Uterus (tissue), 4 donors: ENCODE results near the gene ACOXL. TPM values are rescaled to one million over a fixed set of nuclear protein-coding genes. Genes with fewer than 3 reads are reported as not detected.

ENCODE experiments used
- DNase-seq, 2 donors: peaks; one replicate each; pipeline ENCODE4 v3.0.0-alpha.2; 2019 to 2020
- H3K27ac ChIP-seq, 2 donors: fragments of 200-600 bp; sonication (generic); 1 replicate in 1 of 2; 2 replicates in 1 of 2; pipeline ENCODE4 v1.5.1; 2016 to 2018
- H3K27me3 ChIP-seq, 2 donors: fragments of 200-600 bp; sonication (generic); one replicate each; pipeline ENCODE4 v1.5.1; 2018 to 2019; ENCODE audit warnings: control low read depth in 1 of 2
- H3K36me3 ChIP-seq, 2 donors: fragments of 200-600 bp; sonication (generic); one replicate each; pipeline ENCODE4 v1.5.1; 2019; ENCODE audit warnings: control low read depth in 1 of 2
- H3K4me1 ChIP-seq, 2 donors: fragments of 200-600 bp; sonication (generic); one replicate each; pipeline ENCODE4 v1.5.1; 2018 to 2019; ENCODE audit warnings: control low read depth in 1 of 2
- H3K4me3 ChIP-seq, 2 donors: fragments of 200-600 bp; sonication (generic); 1 replicate in 1 of 2; 2 replicates in 1 of 2; pipeline ENCODE4 v1.5.1; 2018 to 2019; ENCODE audit warnings: mild to moderate bottlenecking in 1 of 2
- H3K9me3 ChIP-seq, 2 donors: fragments of 200-600 bp; sonication (generic); one replicate each; pipeline ENCODE4 v1.5.1; 2019; ENCODE audit warnings: control low read depth in 1 of 2
- POLR2A ChIP-seq, 2 donors: fragments of 450-650 bp; IDR thresholded peaks; one replicate each; pipeline ENCODE4 v1.6.1; 2016; ENCODE audit warnings: antibody characterized with exemption in 2 of 2, mild to moderate bottlenecking in 1 of 2, moderate library complexity in 1 of 2
- intact Hi-C: fragments of 100-400 bp; cut with DNase I; formaldehyde crosslinking; loops from one replicate; pipeline ENCODE4 v1.15.1; 2023; ENCODE audit warnings: low total_unique reads
- total RNA-seq, 4 donors: library from RNA; depleted of rRNA in 3 of 4; stranded (reverse); fragments of >200 nt in 3 of 4; gene quantifications; one replicate each; pipeline versions ENCODE4 v1.1.0 to v1.2.4, GENCODE V29; 2014 to 2023
- TF ChIP-seq, protein P1 (sequence below), 4 experiments: fragments of 200-600 bp in 2 of 4; fragments of 450-650 bp in 2 of 4; sonication (generic) in 2 of 4; IDR thresholded peaks; one replicate each; pipeline ENCODE4 v1.5.1; 2016 to 2019; ENCODE audit warnings: antibody characterized with exemption in 4 of 4, mild to moderate bottlenecking in 2 of 4, moderate library complexity in 1 of 4
- donor health status: DM: yes; HTN: yes; CAD: no.

Gene ACOXL
- total RNA-seq, 4 donors from 2014 or later: 0.18 to 0.41 TPM; not detected in 2

- no peaks in the 10 kb centered on the region for H3K9me3 ChIP-seq
- TF ChIP-seq, protein P1, sequence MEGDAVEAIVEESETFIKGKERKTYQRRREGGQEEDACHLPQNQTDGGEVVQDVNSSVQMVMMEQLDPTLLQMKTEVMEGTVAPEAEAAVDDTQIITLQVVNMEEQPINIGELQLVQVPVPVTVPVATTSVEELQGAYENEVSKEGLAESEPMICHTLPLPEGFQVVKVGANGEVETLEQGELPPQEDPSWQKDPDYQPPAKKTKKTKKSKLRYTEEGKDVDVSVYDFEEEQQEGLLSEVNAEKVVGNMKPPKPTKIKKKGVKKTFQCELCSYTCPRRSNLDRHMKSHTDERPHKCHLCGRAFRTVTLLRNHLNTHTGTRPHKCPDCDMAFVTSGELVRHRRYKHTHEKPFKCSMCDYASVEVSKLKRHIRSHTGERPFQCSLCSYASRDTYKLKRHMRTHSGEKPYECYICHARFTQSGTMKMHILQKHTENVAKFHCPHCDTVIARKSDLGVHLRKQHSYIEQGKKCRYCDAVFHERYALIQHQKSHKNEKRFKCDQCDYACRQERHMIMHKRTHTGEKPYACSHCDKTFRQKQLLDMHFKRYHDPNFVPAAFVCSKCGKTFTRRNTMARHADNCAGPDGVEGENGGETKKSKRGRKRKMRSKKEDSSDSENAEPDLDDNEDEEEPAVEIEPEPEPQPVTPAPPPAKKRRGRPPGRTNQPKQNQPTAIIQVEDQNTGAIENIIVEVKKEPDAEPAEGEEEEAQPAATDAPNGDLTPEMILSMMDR (IDR thresholded peaks at IDR 0.05): no peak
- no peak for TF ChIP-seq POLR2A (IDR thresholded peaks at IDR 0.05)
- no peak for DNase-seq
- no peaks in the 10 kb centered on the region for H3K4me1 ChIP-seq
- H3K36me3 ChIP-seq: no peaks in the 10 kb centered on the region
- no peak overlapping the region for H3K4me3 ChIP-seq
- intact Hi-C loops: no loop called here
- H3K27me3 ChIP-seq: no peaks in the 10 kb centered on the region
- no peak overlapping the region for H3K27ac ChIP-seq
These were observed 290.3 kb downstream of the ACOXL start for GRCh38 chr2:111022633-111023032.

- no peak for DNase-seq
- TF ChIP-seq, protein P1 (IDR thresholded peaks at IDR 0.05): no peak
- TF ChIP-seq POLR2A (IDR thresholded peaks at IDR 0.05): no peak
- Histone ChIP-seq H3K27ac (no peak overlapping the region), H3K4me3 (no peak overlapping the region), H3K36me3 (no peaks in the 10 kb centered on the region), H3K4me1 (no peaks in the 10 kb centered on the region), H3K27me3 (no peaks in the 10 kb centered on the region), H3K9me3 (no peaks in the 10 kb centered on the region)
- intact Hi-C loops: no loop called here
These were observed 292.1 kb downstream of the ACOXL start for GRCh38 chr2:111024496-111024895.

DNA sequence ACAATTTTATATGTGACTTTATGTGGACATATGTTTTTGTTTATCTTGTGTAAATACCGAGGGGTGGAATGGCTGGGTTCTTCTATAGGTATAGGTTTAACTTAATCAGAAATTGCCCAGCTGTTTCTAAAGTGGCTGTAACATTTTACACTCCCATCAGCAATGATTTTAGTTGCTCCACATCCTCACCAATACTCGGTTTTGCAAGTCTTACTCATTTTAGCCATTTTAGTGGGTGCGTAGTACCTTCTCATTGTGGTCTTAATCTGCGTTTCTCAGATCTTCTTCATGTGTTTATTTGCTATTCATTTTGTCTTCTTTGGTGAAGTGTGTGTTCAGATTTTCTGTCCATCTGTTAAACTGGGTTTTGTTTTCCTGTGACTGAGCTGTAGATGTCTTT lies 292.9 kb downstream of the ACOXL start:
- Histone ChIP-seq H3K4me3 (no peak overlapping the region), H3K27ac (no peak overlapping the region), H3K36me3 (no peaks in the 10 kb centered on the region), H3K9me3 (no peaks in the 10 kb centered on the region), H3K27me3 (no peaks in the 10 kb centered on the region), H3K4me1 (no peaks in the 10 kb centered on the region)
- no peak for TF ChIP-seq POLR2A (IDR thresholded peaks at IDR 0.05)
- TF ChIP-seq, protein P1 (IDR thresholded peaks at IDR 0.05): no peak
- no peak for DNase-seq
- intact Hi-C loops: no loop called here

DNA sequence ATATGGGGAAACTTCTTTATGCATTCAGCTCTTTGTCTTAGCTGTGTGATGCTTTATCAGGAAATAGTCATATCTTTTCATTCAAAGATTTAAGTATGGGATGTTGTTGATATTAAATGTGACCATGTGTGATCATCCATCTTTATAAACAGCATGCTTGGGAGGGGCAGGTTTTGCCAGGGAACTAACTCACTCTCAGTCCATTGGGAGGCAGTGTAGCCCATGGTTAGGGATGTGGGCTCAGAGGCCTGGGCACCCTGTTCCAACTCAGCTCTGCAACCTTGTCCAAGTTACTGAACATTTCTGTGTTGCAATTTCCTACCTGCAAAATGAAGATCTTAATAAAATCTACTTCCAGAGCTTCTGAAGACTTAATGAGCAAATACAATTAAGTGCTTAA lies 296.3 kb downstream of the ACOXL start:
- H3K9me3 ChIP-seq: no peaks in the 10 kb centered on the region
- no peak overlapping the region for H3K4me3 ChIP-seq
- no peaks in the 10 kb centered on the region for H3K36me3 ChIP-seq
- no peaks in the 10 kb centered on the region for H3K27me3 ChIP-seq
- no peak for DNase-seq
- intact Hi-C loops: no loop called here
- TF ChIP-seq POLR2A (IDR thresholded peaks at IDR 0.05): no peak
- TF ChIP-seq, protein P1 (IDR thresholded peaks at IDR 0.05): no peak
- no peaks in the 10 kb centered on the region for H3K4me1 ChIP-seq
- H3K27ac ChIP-seq: no peak overlapping the region

- Histone ChIP-seq H3K36me3 (no peaks in the 10 kb centered on the region), H3K27me3 (no peaks in the 10 kb centered on the region), H3K4me1 (no peaks in the 10 kb centered on the region), H3K27ac (no peak overlapping the region), H3K4me3 (no peak overlapping the region), H3K9me3 (no peaks in the 10 kb centered on the region)
- DNase-seq: no peak
- TF ChIP-seq, protein P1 (IDR thresholded peaks at IDR 0.05): no peak
- TF ChIP-seq POLR2A (IDR thresholded peaks at IDR 0.05): no peak
- intact Hi-C loops: no loop called here
These were observed 297.0 kb downstream of the ACOXL start for GRCh38 chr2:111029181-111029927.
